HuH-7.5 (cell line): ENCODE results near the gene AMPH.
"Not testable (repeated sequence)": the region's sequence is repeated elsewhere in the genome, so short reads cannot be mapped to it uniquely, and the experiment has no call there.

Experiments used
- DNase-seq: peaks from one replicate; pipeline ENCODE4 v3.0.0; 2011; ENCODE audit warnings: low spot score

The AMPH gene

GRCh38 chr7:38350777-38351176 is 280.4 kb downstream of the AMPH start:
- not testable (repeated sequence) for DNase-seq

- not testable (repeated sequence) for DNase-seq
These were observed 281.1 kb downstream of the AMPH start for GRCh38 chr7:38349869-38350583.

GRCh38 chr7:38349126-38349795 is 281.9 kb downstream of the AMPH start:
- not testable (repeated sequence) for DNase-seq

GRCh38 chr7:38345299-38346172 is 285.6 kb downstream of the AMPH start:
- DNase-seq = not testable (repeated sequence)

- DNase-seq = not testable (repeated sequence)
These were observed 286.4 kb downstream of the AMPH start for GRCh38 chr7:38344741-38345140.

GRCh38 chr7:38342135-38342534 is 289.0 kb downstream of the AMPH start:
- not testable (repeated sequence) for DNase-seq

- DNase-seq = not testable (repeated sequence)
These were observed 289.9 kb downstream of the AMPH start for GRCh38 chr7:38341172-38341705.

GRCh38 chr7:38339953-38340819 is 291.0 kb downstream of the AMPH start:
- DNase-seq = no peak

GRCh38 chr7:38336148-38336515 is 295.0 kb downstream of the AMPH start:
- not testable (repeated sequence) for DNase-seq

GRCh38 chr7:38335492-38336147 is 295.6 kb downstream of the AMPH start:
- peak; percentile 47 for DNase-seq

- DNase-seq = no peak
These were observed 296.1 kb downstream of the AMPH start for GRCh38 chr7:38335128-38335491.

- no peak for DNase-seq
These were observed 297.0 kb downstream of the AMPH start for GRCh38 chr7:38334163-38334562.
